Measurements from ENCODE around the gene PSG2. TPM values are rescaled to one million over a fixed set of nuclear protein-coding genes. Genes with fewer than 3 reads are reported as not detected.
"Not testable (repeated sequence)": the region's sequence is repeated elsewhere in the genome, so short reads cannot be mapped to it uniquely, and the experiment has no call there.

The PSG2 gene
- not detected in 2 replicates for total RNA-seq

- intact Hi-C loops (cut with micrococcal nuclease), result not testable (repeated sequence)
Measured at GRCh38 chr19:43082601-43083000, at the start of gene PSG2. TSS of gene PSG2 (minus strand) at chr19:43082701. CDS start at chr19:43082569, 132 bp downstream.

- intact Hi-C loops (cut with micrococcal nuclease), result not testable (repeated sequence)
Measured at GRCh38 chr19:43131281-43131842, 48.9 kb upstream of the PSG2 start.

- intact Hi-C loops (cut with micrococcal nuclease), result not testable (repeated sequence)
Measured at GRCh38 chr19:43129197-43129596, 46.7 kb upstream of the PSG2 start.

GRCh38 chr19:43127336-43127735 is 44.8 kb upstream of the PSG2 start:
- intact Hi-C loops (cut with micrococcal nuclease), result not testable (repeated sequence)

GRCh38 chr19:43126720-43127119 is 44.2 kb upstream of the PSG2 start:
- intact Hi-C loops (cut with micrococcal nuclease), result no loop called here

GRCh38 chr19:43124360-43124759 is 41.9 kb upstream of the PSG2 start:
- intact Hi-C loops (cut with micrococcal nuclease), result no loop called here

- intact Hi-C loops (cut with micrococcal nuclease), result not testable (repeated sequence)
Measured at GRCh38 chr19:43120433-43121026, 38.0 kb upstream of the PSG2 start.

- intact Hi-C loops (cut with micrococcal nuclease), result not testable (repeated sequence)
Measured at GRCh38 chr19:43119526-43119925, 37.0 kb upstream of the PSG2 start.

- intact Hi-C loops (cut with micrococcal nuclease), result not testable (repeated sequence)
Measured at GRCh38 chr19:43116421-43116820, 33.9 kb upstream of the PSG2 start.

- intact Hi-C loops (cut with micrococcal nuclease), result not testable (repeated sequence)
Measured at GRCh38 chr19:43115548-43115947, 33.0 kb upstream of the PSG2 start.

- intact Hi-C loops (cut with micrococcal nuclease), result not testable (repeated sequence)
Measured at GRCh38 chr19:43115064-43115463, 32.6 kb upstream of the PSG2 start.

GRCh38 chr19:43114626-43115025 is 32.1 kb upstream of the PSG2 start:
- intact Hi-C loops (cut with micrococcal nuclease), result not testable (repeated sequence)

GRCh38 chr19:43107401-43107800 is 24.9 kb upstream of the PSG2 start:
- intact Hi-C loops (cut with micrococcal nuclease), result not testable (repeated sequence)

GRCh38 chr19:43105496-43105895 is 23.0 kb upstream of the PSG2 start:
- intact Hi-C loops (cut with micrococcal nuclease), result no loop called here

GRCh38 chr19:43104215-43104850 is 21.8 kb upstream of the PSG2 start:
- intact Hi-C loops (cut with micrococcal nuclease), result not testable (repeated sequence)

GRCh38 chr19:43101950-43102349 is 19.4 kb upstream of the PSG2 start:
- intact Hi-C loops (cut with micrococcal nuclease), result no loop called here

- intact Hi-C loops (cut with micrococcal nuclease), result not testable (repeated sequence)
Measured at GRCh38 chr19:43098416-43098815, 15.9 kb upstream of the PSG2 start.

- intact Hi-C loops (cut with micrococcal nuclease), result not testable (repeated sequence)
Measured at GRCh38 chr19:43087702-43088340, 5.3 kb upstream of the PSG2 start.

- intact Hi-C loops (cut with micrococcal nuclease), result not testable (repeated sequence)
Measured at GRCh38 chr19:43085796-43086530, 3.5 kb upstream of the PSG2 start.

GRCh38 chr19:43084196-43084832 is 1.8 kb upstream of the PSG2 start:
- intact Hi-C loops (cut with micrococcal nuclease), result not testable (repeated sequence)

GRCh38 chr19:43083721-43084120 is 1.2 kb upstream of the PSG2 start:
- intact Hi-C loops (cut with micrococcal nuclease), result not testable (repeated sequence)
